Measurements from ENCODE around the gene TMEM147.

GRCh38 chr19:35510626-35510964 is 34.8 kb upstream of the TMEM147 start:
- no peak for TF ChIP-seq CTCF (IDR thresholded peaks at IDR 0.05)
- TF ChIP-seq POLR2A (IDR thresholded peaks at IDR 0.05), result no peak
- no peak for TF ChIP-seq EP300 (IDR thresholded peaks at IDR 0.05)
